Colonic mucosa (tissue), 4 donors: ENCODE results near the gene PHRF1. TPM values are rescaled to one million over a fixed set of nuclear protein-coding genes. Genes with fewer than 3 reads are reported as not detected.
A peak's percentile ranks its signal among the peaks of the same experiment; 100 is the strongest.
"Not testable (repeated sequence)": the region's sequence is repeated elsewhere in the genome, so short reads cannot be mapped to it uniquely, and the experiment has no call there.

Experiments
- DNase-seq: peaks from one replicate; pipeline ENCODE4 v3.0.0-alpha.2; 2020
- H3K27ac ChIP-seq: fragments of 200-600 bp; one replicate; pipeline ENCODE4 v1.8.0; 2021
- H3K27me3 ChIP-seq: fragments of 200-600 bp; one replicate; pipeline ENCODE4 v1.8.0; 2021
- H3K36me3 ChIP-seq: fragments of 200-600 bp; one replicate; pipeline ENCODE4 v1.8.0; 2021
- H3K4me1 ChIP-seq: fragments of 200-600 bp; one replicate; pipeline ENCODE4 v1.8.0; 2021; ENCODE audit warnings: mild to moderate bottlenecking
- H3K4me3 ChIP-seq: fragments of 200-600 bp; one replicate; pipeline ENCODE4 v1.8.0; 2021
- H3K9ac ChIP-seq, 2 donors: one replicate each; pipeline ENCODE4 v1.7.0; 2013; ENCODE audit warnings: control low read depth in 2 of 2, low read depth in 2 of 2, low read length in 2 of 2
- H3K9me3 ChIP-seq: fragments of 200-600 bp; one replicate; pipeline ENCODE4 v1.8.0; 2021
- CTCF ChIP-seq: fragments of 200-600 bp; IDR thresholded peaks from one replicate; pipeline ENCODE4 v1.8.0; 2022; ENCODE audit warnings: antibody characterized with exemption, mild to moderate bottlenecking
- intact Hi-C: fragments of 100-400 bp; cut with DNase I; formaldehyde crosslinking; loops from one replicate; pipeline ENCODE4 v1.14.1; 2022
- total RNA-seq, 2 donors: library from RNA; stranded (reverse); fragmentation: NEBNext Ultra II Directional in 1 of 2; extraction: Animal tissue kit (Norgen Biotek cat#: 25700) in 1 of 2; gene quantifications; one replicate each; pipeline ENCODE4 v1.2.1, GENCODE V29; 2021
- donor health status: healthy.
- donor health status: DM: no; HTN: no; CAD: no.
- donor health status: DM: no; HTN: no; CAD: no.

The PHRF1 gene
- total RNA-seq, 2 donors from 2014 or later, result 29.4 to 41.9 TPM

- no peak overlapping the region for H3K9ac ChIP-seq
- no peak for TF ChIP-seq CTCF
- intact Hi-C loops, result no loop called here
- no peaks in the 10 kb centered on the region for H3K9me3 ChIP-seq
- peaks cover 9% of the 10 kb centered on the region for H3K4me1 ChIP-seq
- no peak overlapping the region for H3K4me3 ChIP-seq
- no peaks in the 10 kb centered on the region for H3K27me3 ChIP-seq
- H3K27ac ChIP-seq, result no peak overlapping the region
- no peaks in the 10 kb centered on the region for H3K36me3 ChIP-seq
- DNase-seq, result no peak
These were observed 77.6 kb downstream of the PHRF1 start for GRCh38 chr11:653837-654236.

DNA sequence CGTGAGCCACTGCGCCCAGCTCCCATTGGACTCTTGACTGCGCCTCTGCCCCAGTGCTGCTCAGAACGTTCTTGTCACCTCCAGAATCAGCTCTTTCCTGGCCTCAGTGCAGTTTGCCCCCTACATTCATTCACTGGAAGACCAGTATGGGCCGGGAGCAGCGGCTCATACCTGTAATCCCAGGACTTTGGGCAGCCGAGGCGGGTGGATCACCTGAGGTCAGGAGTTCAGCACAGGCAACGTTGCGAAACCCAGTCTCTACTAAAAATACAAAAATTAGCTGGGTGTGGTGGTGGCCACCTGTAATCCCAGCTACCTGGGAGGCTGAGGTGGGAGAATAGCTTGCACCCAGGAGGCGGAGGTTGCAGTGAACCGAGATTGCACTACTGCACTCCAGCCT is 78.2 kb downstream of the PHRF1 start:
- H3K9me3 ChIP-seq, H3K27ac ChIP-seq, H3K4me1 ChIP-seq, H3K27me3 ChIP-seq, H3K36me3 ChIP-seq, intact Hi-C loops, H3K9ac ChIP-seq, H3K4me3 ChIP-seq, DNase-seq: not testable (repeated sequence)

- no peak overlapping the region for H3K4me3 ChIP-seq
- peaks cover 9% of the 10 kb centered on the region for H3K4me1 ChIP-seq
- H3K9ac ChIP-seq, result no peak overlapping the region
- peaks cover 6% of the 10 kb centered on the region for H3K36me3 ChIP-seq
- intact Hi-C loops, result no loop called here
- DNase-seq, result peak; percentile 37
- H3K27ac ChIP-seq, result no peak overlapping the region
- no peaks in the 10 kb centered on the region for H3K27me3 ChIP-seq
- no peak for TF ChIP-seq CTCF
- H3K9me3 ChIP-seq, result no peaks in the 10 kb centered on the region
These were observed 78.9 kb downstream of the PHRF1 start for GRCh38 chr11:655036-655726.

DNA sequence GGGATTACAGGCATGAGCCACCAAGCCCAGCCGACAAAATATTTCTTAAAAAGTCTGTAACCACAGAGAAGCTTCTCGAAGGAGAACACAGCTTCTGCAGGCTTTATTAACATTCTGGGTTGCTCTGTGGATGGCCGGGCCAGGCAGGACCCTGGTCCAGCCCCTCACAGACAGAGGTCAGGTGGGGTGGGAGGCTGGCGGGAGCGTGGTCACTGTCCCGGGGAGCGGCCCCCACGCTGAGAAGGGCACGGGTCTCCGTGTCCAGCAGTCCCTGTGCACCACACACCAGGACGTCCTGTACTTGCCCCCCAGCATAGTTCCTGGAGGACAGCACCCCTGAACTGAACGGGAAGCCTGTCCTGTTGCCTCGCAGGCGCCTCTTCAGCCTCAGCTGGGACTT is 80.2 kb downstream of the PHRF1 start:
- Histone ChIP-seq H3K4me1 (peaks cover 9% of the 10 kb centered on the region), H3K27me3 (no peaks in the 10 kb centered on the region), H3K36me3 (peaks cover 6% of the 10 kb centered on the region), H3K27ac (no peak overlapping the region), H3K9me3 (no peaks in the 10 kb centered on the region), H3K9ac (no peak overlapping the region), H3K4me3 (no peak overlapping the region)
- intact Hi-C loops, result no loop called here
- no peak for DNase-seq
- no peak for TF ChIP-seq CTCF

- Histone ChIP-seq H3K4me3 (no peak overlapping the region), H3K27me3 (no peaks in the 10 kb centered on the region), H3K9ac (no peak overlapping the region), H3K9me3 (no peaks in the 10 kb centered on the region), H3K4me1 (peaks cover 9% of the 10 kb centered on the region), H3K27ac (no peak overlapping the region), H3K36me3 (peaks cover 6% of the 10 kb centered on the region)
- intact Hi-C loops, result no loop called here
- no peak for TF ChIP-seq CTCF
- DNase-seq, result no peak
These were observed 80.6 kb downstream of the PHRF1 start for GRCh38 chr11:656866-657265.

DNA sequence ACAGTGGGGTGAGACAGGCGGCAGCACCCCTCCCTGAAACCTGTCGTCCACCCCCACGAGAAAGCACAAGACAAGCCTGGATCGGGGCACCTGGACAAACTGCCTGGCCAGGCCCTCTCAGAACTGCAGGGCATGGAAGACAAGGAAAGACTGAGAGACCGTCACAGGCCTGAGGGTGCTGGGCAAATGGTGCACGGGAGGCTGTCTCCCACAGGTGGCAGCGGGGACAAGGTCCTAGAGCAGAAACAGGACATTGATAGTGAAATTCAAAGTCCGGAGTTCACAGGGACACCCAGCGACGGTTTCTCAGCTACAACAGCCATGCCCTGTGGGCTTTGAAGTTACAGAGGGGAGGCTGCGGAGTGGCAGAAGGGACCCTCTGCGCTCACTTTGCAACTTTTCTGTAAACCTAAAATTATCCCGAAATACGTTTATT is 81.4 kb downstream of the PHRF1 start:
- Histone ChIP-seq H3K9me3 (no peaks in the 10 kb centered on the region), H3K4me1 (peaks cover 9% of the 10 kb centered on the region), H3K27ac (no peak overlapping the region), H3K9ac (no peak overlapping the region), H3K36me3 (peaks cover 6% of the 10 kb centered on the region), H3K27me3 (no peaks in the 10 kb centered on the region), H3K4me3 (no peak overlapping the region)
- TF ChIP-seq CTCF, result no peak
- intact Hi-C loops, result no loop called here
- DNase-seq, result no peak
